Measurements from ENCODE around the gene SOX9. TPM values are rescaled to one million over a fixed set of nuclear protein-coding genes. Genes with fewer than 3 reads are reported as not detected.
A peak's percentile ranks its signal among the peaks of the same experiment; 100 is the strongest.
"Not testable (repeated sequence)": the region's sequence is repeated elsewhere in the genome, so short reads cannot be mapped to it uniquely, and the experiment has no call there.

SOX9 gene
- polyA plus RNA-seq, 3 donors = 20.4 to 22.8 (median 22.3) TPM

DNA sequence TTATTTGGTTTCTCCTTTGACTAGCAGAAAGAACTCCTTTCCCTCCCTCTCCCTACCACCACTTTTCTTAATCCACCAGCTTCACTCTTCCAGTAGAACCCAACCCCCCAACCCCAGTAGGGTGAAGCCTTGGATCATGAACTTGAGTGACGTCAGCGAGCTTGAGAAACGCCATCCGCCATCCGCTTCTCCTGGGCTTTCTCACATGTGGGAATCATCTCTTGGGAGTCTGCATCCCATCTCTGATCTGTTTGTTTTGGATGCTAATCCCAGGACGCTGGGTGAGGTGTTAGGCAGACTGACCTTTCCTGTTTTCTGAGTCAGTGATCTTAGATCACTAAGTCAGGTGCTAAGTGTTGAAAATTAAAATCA is 16.0 kb upstream of the SOX9 start:
- no peak for DNase-seq

GRCh38 chr17:72107100-72107499 is 13.7 kb upstream of the SOX9 start:
- DNase-seq = no peak

GRCh38 chr17:72110231-72110941 is 10.4 kb upstream of the SOX9 start:
- no peak for DNase-seq

GRCh38 chr17:72110942-72111318 is 9.9 kb upstream of the SOX9 start:
- DNase-seq = no peak

GRCh38 chr17:72111336-72111923 is 9.4 kb upstream of the SOX9 start:
- DNase-seq = no peak

DNA sequence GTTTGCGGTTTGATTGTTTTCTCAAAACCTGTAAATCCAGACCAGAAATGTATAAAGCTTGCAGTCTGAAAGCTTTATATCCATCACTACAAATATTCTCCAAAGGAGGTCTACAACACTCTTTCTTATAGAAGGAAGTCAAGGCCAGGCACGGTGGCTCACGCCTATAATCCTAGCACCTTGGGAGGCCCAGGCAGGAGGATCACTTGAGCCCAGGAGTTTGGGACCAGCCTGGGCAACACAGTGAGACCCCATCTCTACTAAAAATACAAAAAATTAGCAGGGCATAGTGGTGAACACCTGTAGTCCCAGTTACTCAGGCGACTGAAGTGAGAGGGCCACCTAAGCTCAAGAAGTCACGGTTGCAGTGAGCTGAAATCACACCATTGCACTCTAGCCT is 8.9 kb upstream of the SOX9 start:
- DNase-seq = not testable (repeated sequence)

- DNase-seq = no peak
Measured at GRCh38 chr17:72113751-72114150, 7.1 kb upstream of the SOX9 start.

DNA sequence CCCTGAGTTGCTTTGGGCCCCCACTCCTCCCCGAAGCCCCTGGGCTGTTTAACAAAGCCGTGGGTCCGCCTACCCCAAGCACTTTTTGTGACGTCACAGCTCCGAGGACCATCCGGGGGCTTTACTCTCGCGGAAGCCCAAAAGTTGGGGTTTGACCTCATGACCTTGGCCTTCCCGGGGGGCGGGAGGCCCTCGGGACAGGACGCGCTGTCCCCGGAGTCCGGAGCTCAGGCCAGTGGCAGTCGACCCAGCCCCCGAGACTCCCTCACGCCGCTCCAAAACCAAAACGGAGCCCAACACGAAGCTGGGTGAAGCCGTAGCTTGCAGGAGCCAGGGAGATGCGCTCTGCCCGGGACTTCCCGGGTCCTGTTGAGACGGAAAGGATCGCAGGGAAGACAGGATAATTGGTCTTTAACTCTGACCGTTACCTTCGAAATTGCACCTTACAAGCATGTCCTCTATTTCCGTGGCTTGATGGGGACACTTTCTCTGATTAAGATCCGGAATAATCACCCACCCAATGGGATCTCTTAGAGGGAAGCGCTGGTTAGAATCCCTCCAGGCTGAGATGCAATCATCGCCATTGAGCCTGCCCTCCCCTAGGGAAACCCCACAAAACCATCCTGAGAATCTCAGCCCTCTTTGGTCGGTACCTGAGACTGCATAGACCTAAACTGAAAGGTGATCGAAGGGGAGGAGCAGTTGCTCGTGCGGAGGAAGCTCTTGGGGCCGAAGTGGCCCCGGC is 4.9 kb upstream of the SOX9 start:
- no peak for DNase-seq

DNA sequence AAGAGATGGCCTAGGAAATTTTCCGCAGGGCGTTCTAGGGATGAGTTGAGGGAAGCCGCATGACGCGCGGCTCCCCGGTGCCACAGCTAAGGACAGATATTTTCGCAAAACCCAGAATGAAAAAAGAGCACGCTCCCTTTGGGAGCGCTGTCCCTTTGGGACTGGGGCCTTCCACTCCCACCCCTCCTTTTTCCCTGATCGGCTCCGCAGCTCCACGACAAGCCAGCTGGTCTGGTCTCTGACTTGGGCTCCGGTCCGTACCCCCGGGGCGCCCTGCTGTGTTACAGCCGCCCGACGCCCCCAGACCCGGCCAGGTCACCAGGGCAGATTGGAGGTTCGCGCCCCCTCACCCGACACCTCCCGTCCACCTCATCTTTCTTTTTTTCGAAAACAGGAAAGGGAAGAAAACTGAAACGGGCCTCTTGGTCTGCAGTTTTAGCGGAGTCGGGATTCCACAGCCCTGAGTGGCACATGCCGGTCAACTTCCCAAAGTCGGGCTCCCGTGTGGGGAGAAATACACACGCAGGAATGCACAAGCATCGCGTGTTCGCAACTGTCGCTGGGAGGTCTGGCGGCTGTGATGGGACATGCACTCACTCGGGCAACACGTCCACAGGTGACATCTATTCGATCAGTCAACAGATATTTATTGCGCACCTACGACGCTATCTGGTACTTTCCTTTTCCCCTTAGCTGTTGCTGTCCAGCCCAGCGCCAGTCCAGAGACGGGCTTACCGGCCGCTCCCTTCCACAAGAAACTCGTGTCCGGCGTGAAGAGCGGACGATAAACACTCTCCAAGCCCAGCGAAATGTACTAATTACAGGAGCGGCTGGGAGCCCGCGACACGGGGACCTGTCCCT is 3.9 kb upstream of the SOX9 start:
- DNase-seq = no peak

GRCh38 chr17:72117535-72118334 is 3.1 kb upstream of the SOX9 start:
- no peak for DNase-seq

DNA sequence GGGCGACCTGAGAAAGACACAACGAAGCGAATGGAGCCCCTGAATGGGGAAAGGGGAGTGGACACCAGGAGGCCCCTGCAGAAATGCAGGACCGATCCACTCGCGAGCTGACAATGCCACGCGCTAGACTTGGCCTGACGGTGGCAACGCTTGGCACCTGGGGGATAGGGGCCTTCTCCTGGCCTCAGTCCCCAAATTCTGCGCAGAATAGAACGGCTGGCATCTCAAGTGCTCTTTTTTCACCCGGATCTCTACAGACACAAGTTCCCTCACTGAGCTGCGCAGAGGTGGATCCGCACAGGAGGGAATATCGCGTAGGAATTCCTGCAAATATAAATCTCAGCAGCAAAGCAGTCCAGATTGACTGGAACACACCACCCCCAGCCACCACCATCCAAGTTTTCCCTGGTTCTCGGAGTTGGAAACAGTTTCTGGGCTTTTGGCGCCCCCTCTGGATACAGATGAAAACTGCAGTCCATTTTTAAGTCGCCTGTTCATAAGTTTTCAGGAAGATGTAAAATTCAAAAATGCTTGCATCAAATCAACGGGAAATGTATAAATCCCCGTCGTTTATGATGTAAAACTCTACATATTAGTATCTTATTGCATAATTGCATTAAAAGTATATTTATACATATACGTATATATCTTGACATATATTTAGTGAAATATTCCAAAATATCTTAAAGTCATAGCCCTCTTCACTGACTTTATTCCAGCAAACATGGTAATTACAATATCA is 2.3 kb upstream of the SOX9 start:
- DNase-seq = peak; percentile 88

- no peak for DNase-seq
Measured at GRCh38 chr17:72119077-72119872, 1.5 kb upstream of the SOX9 start.

- peak; percentile 60 for DNase-seq
Measured at GRCh38 chr17:72119873-72120641, 763 bp upstream of the SOX9 start.

- no peak for DNase-seq
Measured at GRCh38 chr17:72121164-72122009, 567 bp downstream of the SOX9 start.

DNA sequence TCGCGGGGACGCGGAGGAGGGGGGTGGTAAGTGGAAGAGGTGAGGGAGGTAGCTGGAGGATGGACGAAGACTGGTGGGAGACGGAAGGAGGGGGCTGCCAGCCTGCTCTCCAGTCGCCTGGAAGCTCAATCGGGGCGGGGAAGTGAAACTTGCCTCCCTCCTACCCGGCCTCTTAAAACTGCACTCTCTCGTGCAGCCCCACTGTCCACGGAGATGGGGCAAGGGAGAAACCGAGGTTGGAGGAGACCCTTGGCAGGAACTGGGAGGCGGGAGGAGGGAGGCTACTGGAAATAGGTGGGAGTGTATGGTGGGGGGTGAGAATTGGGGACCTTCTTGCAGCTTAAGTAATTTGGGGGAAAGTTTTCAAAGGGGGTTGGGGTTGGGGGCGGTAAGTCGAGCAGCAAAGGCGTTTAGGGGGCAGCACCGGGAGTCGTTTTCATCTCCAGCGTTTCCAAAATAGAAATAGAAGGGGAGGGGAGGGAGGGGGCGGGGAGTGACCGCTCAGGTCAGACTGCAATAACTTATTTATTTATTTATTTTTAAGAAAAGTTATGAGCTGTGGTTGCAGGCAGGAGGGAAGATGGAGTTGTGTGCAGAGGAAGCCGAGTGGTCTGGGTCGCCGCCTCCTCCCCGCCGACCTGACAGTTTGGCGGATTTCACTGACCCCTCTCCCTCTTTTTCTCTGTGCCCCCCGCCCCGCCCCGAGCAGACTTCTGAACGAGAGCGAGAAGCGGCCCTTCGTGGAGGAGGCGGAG is 1.4 kb downstream of the SOX9 start:
- DNase-seq = no peak

GRCh38 chr17:72122765-72123529 is 2.1 kb downstream of the SOX9 start:
- DNase-seq = no peak
